Ovary (tissue), 9 donors: ENCODE measurements around the gene PLAGL2. TPM values are rescaled to one million over a fixed set of nuclear protein-coding genes. Genes with fewer than 3 reads are reported as not detected.

Experiments used
- DNase-seq, 5 donors: peaks; one replicate each; pipeline ENCODE4 v3.0.0-alpha.2; 2019 to 2020
- H3K27ac ChIP-seq, 2 donors: fragments of 200-600 bp; one replicate each; pipeline versions ENCODE4 v1.5.1 to v1.8.0; 2019 to 2022
- H3K27me3 ChIP-seq: fragments of 200-600 bp; one replicate; pipeline ENCODE4 v1.8.0; 2022
- H3K36me3 ChIP-seq: fragments of 200-600 bp; sonication (generic); one replicate; pipeline ENCODE4 v1.5.1; 2019
- H3K4me1 ChIP-seq: one replicate; pipeline ENCODE4 v1.8.1; 2013; ENCODE audit warnings: mild to moderate bottlenecking, moderate library complexity; ENCODE audit not compliant: insufficient read depth
- H3K4me3 ChIP-seq: fragments of 200-600 bp; sonication (generic); one replicate; pipeline ENCODE4 v1.5.1; 2017
- H3K9me3 ChIP-seq, 2 donors: fragments of 200-600 bp in 1 of 2; sonication (generic) in 1 of 2; one replicate each; pipeline versions ENCODE4 v1.5.1 to v1.8.1; 2013 to 2019; ENCODE audit warnings: mild to moderate bottlenecking in 1 of 2, moderate library complexity in 1 of 2
- CTCF ChIP-seq, 3 donors: fragments of 450-650 bp in 2 of 3; fragments of 200-600 bp in 1 of 3; IDR thresholded peaks; one replicate each; pipeline versions ENCODE4 v1.5.1 to v1.8.0; 2016 to 2022; ENCODE audit warnings: antibody characterized with exemption in 3 of 3, mild to moderate bottlenecking in 1 of 3
- EP300 ChIP-seq: sonication (generic); formaldehyde crosslinking; IDR thresholded peaks from one replicate; pipeline ENCODE4 v1.6.1; 2017; ENCODE audit warnings: antibody characterized with exemption
- POLR2A ChIP-seq: fragments of 450-650 bp; IDR thresholded peaks from one replicate; pipeline ENCODE4 v1.6.1; 2017; ENCODE audit warnings: antibody characterized with exemption, mild to moderate bottlenecking, moderate library complexity
- WGBS, 3 donors: extraction: QIAGEN DNeasy Blood & Tissue Kit in 1 of 3; methylation state at CpG; one replicate each; pipeline versions ENCODE4 v1.1.5 to v1.1.7; 2013 to 2017; 5-methylcytosine and 5-hydroxymethylcytosine counted together
- intact Hi-C, 4 donors: fragments of 100-400 bp; cut with DNase I; formaldehyde crosslinking; loops; one replicate each; pipeline versions ENCODE4 v1.11.0 to v1.15.1; 2022 to 2023
- polyA plus RNA-seq, 2 donors: library from polyadenylated mRNA; stranded (reverse); fragments of 200-250 nt in 1 of 2; fragments of 350-450 nt in 1 of 2; fragmentation: Illumina TruSeq in 1 of 2; extraction: RNeasy Lipid Tissue Mini Kit (QIAGEN cat#74804) in 1 of 2; gene quantifications; one replicate each; pipeline ENCODE4 v1.2.3, GENCODE V29; 2013 to 2014
- total RNA-seq, 7 donors: library from RNA; depleted of rRNA in 2 of 7; stranded (reverse); fragments of >200 nt in 2 of 7; fragmentation: NEBNext Ultra II Directional in 3 of 7; extraction: Animal tissue kit (Norgen Biotek cat#: 25700) in 3 of 7; gene quantifications; one replicate each; pipeline versions ENCODE4 v1.1.0 to v1.2.4, GENCODE V29; 2016 to 2023
- donor health status: DM: no; HTN: no; CAD: no; lungs with moderate emphysema.
- donor health status: DM: no; HTN: no; CAD: no.
- donor health status: Bipolar disorder and iron deficiency.
- donor health status: DM: yes; HTN: yes; CAD: no.
- donor health status: DM: no; HTN: no; CAD: no.
- donor health status: DM: yes; HTN: yes; CAD: no.

PLAGL2 gene
- total and polyA plus RNA-seq, 9 donors = 5.4 to 21.8 (median 14.7) TPM

GRCh38 chr20:32192698-32193097 is 14.8 kb downstream of the PLAGL2 start:
- WGBS, 3 donors = 19 to 46% (median 22%) methylated on average over 3 of the region's 3 CpGs
- Histone ChIP-seq H3K9me3 (no peaks in the 10 kb centered on the region), H3K4me3 (no peak overlapping the region), H3K27ac (no peak overlapping the region), H3K27me3 (no peaks in the 10 kb centered on the region), H3K36me3 (no peaks in the 10 kb centered on the region), H3K4me1 (peaks cover 19% of the 10 kb centered on the region)
- peak in 1 of 5 donors; percentile 27 for DNase-seq
- intact Hi-C loops = loop anchor here in 1 of 4 donors (10.0 kb wide), 1 partner anchor 88 kb away; the partner anchor contains the start of gene TM9SF4
- TF ChIP-seq EP300 (no peak), POLR2A (no peak), CTCF (IDR thresholded peaks at IDR 0.05) (no peak)

- H3K4me3 ChIP-seq = no peak overlapping the region
- H3K27me3 ChIP-seq = no peaks in the 10 kb centered on the region
- no peak for TF ChIP-seq CTCF (IDR thresholded peaks at IDR 0.05)
- intact Hi-C loops = loop anchor here in 1 of 4 donors (10.0 kb wide), 1 partner anchor 87 kb away; the partner anchor contains the start of gene TM9SF4
- H3K9me3 ChIP-seq = no peaks in the 10 kb centered on the region
- H3K27ac ChIP-seq = no peak overlapping the region
- DNase-seq = no peak
- no peaks in the 10 kb centered on the region for H3K36me3 ChIP-seq
- peaks cover 19% of the 10 kb centered on the region for H3K4me1 ChIP-seq
Observed at GRCh38 chr20:32191873-32192272, 15.7 kb downstream of the PLAGL2 start.

GRCh38 chr20:32191422-32191821 is 16.1 kb downstream of the PLAGL2 start:
- Histone ChIP-seq H3K4me1 (peaks cover 19% of the 10 kb centered on the region), H3K9me3 (no peaks in the 10 kb centered on the region), H3K4me3 (no peak overlapping the region), H3K27ac (no peak overlapping the region), H3K36me3 (no peaks in the 10 kb centered on the region), H3K27me3 (no peaks in the 10 kb centered on the region)
- 61 to 69% (median 62%) methylated on average over 3 of the region's 3 CpGs for WGBS, 3 donors
- TF ChIP-seq CTCF (IDR thresholded peaks at IDR 0.05) (no peak), EP300 (no peak), POLR2A (no peak)
- intact Hi-C loops = loop anchor here in 1 of 4 donors (10.0 kb wide), 1 partner anchor 87 kb away; the partner anchor contains the start of gene TM9SF4
- DNase-seq = no peak

- WGBS, 3 donors = 33 to 40% (median 33%) methylated on average over 14 of the region's 14 CpGs
- Histone ChIP-seq H3K9me3 (no peaks in the 10 kb centered on the region), H3K27ac (peak overlapping the region; percentile 88 to 97), H3K27me3 (no peaks in the 10 kb centered on the region), H3K36me3 (no peaks in the 10 kb centered on the region), H3K4me1 (peaks cover 19% of the 10 kb centered on the region), H3K4me3 (peak overlapping the region; percentile 38)
- intact Hi-C loops = loop anchor here in 1 of 4 donors (10.0 kb wide), 1 partner anchor 86 kb away; the partner anchor contains the start of gene TM9SF4
- DNase-seq = no peak
- no peak for TF ChIP-seq POLR2A
- no peak for TF ChIP-seq CTCF (IDR thresholded peaks at IDR 0.05)
- no peak for TF ChIP-seq EP300
Observed at GRCh38 chr20:32190616-32191415, 16.7 kb downstream of the PLAGL2 start.
